Cerebellar cortex (tissue), 1 donor: ENCODE data around the gene DEAF1.

Experiments used
- DNase-seq: peaks from one replicate; pipeline ENCODE4 v3.0.0-alpha.2; 2015; ENCODE audit warnings: low spot score

DEAF1 gene

DNA sequence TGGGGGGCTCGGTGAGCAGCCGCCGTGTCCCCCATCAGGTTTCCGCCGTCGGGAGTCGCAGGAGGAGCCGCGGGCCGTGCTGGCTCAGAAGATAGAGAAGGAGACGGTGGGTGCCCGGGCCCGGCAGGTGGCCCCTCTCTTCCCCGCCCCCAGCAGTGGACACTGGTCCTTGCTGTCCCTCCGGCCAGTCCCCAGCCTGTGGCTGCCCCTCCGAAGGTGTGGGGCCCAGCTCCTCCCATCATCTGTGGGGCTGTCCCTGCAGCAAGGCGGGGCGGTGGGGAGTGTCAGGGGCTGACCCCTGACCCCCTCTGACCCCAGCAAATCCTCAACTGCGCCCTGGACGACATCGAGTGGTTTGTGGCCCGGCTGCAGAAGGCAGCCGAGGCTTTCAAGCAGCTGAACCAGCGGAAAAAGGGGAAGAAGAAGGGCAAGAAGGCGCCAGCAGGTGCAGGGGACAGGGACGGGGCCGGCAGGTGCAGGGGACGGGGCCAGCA lies 26.3 kb upstream of the DEAF1 start:
- DNase-seq, result no peak

DNA sequence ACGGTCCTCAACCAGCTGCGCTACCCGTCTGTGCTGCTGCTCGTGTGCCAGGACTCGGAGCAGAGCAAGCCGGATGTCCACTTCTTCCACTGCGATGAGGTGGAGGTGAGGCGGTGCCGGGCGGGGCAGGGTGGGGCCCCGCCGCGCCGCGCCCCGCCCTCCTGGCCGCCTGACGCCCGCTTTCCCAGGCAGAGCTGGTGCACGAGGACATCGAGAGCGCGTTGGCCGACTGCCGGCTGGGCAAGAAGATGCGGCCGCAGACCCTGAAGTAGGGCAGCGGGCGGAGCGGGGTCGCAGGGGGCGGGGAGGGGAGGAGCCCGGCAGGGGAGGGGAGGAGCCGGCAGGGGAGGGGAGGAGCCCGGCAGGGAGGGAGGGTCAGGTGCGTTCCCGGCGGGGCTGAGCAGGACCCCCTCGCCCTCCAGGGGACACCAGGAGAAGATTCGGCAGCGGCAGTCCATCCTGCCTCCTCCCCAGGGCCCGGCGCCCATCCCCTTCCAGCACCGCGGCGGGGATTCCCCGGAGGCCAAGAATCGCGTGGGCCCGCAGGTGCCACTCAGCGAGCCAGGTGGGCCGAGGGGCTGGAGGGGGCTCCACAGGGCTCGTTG lies 25.7 kb upstream of the DEAF1 start:
- DNase-seq, result no peak

DNA sequence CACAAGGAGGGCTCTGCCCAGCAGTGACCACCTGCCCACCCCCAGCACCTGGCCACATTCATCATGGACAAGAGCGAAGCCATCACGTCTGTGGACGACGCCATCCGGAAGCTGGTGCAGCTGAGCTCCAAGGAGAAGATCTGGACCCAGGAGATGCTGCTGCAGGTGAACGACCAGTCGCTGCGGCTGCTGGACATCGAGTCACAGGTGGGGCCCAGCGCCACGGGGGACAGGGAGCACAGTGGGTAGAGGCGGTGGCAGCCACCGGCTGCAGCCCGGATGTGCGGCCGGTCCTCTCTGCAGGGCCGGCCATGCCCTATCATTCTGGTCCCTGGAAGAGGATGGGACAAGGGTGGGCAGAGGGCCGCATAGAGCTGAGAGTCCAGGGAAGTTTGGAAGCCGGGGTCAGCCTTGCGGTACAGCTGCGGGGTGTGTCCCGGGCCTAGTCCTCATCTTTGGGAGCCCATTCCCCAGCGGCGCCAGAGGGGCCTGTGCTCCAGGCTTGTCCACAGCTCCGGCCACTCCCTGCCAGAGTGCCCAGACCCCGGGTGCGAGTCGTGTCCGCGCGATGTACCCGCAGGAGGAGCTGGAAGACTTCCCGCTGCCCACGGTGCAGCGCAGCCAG lies 25.1 kb upstream of the DEAF1 start:
- DNase-seq, result no peak

DNA sequence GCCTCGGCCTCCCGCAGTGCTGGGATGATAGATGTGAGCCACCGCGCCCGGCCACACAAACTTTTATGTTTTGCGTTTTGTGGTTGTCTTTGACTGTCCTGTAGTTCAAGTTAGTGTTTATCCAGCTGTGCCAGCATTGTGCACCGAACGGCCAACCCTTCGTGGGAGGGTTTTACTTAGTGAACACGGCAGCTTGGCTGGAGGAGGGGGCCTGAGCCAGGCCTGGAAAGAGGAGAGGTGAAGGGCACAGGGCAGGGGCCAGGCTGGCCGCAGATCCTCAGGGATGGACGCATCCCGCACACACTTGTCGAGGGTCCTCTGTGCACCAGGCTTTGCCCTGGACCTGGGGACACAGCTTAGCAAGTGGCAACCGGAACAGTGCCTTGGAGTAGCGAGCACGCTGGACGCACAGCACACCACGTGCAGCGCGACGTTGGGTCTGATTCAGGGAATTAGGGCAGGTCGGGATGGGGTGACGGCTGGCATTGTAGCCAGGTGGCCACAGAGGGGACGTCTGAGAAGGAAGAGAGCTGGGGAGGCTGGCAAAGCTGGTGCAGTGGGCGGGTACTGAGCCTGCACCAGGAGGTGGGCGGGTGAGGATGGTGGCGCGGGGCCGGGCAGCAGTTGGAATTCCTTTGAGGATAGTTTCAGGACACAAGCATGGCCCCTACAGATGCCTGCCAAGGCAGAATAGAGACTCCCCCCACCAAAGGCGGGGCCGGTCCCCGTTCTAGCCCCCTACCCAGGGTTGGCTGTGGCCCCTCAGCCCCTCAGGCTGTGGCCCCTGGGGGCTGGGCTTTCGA lies 24.4 kb upstream of the DEAF1 start:
- no peak for DNase-seq

DNA sequence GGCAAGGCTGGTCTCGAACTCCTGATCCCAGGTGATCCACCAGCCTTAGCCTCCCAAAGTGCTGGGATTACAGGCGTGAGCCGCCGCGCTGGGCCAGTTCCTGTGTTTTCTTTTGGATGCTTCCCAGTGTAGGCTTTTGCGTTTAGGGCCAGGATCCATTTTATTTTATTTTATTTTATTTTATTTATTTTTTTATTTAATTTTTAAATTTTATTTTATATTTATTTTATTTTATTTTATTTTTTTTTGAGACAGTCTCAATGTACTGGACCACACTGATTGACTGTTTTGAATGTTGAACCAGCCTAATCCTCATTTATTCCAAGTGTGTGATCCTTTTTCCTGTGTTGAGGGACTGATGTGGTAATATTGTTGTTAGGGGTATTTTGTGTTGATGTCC lies 19.4 kb upstream of the DEAF1 start:
- DNase-seq, result no peak

DNA sequence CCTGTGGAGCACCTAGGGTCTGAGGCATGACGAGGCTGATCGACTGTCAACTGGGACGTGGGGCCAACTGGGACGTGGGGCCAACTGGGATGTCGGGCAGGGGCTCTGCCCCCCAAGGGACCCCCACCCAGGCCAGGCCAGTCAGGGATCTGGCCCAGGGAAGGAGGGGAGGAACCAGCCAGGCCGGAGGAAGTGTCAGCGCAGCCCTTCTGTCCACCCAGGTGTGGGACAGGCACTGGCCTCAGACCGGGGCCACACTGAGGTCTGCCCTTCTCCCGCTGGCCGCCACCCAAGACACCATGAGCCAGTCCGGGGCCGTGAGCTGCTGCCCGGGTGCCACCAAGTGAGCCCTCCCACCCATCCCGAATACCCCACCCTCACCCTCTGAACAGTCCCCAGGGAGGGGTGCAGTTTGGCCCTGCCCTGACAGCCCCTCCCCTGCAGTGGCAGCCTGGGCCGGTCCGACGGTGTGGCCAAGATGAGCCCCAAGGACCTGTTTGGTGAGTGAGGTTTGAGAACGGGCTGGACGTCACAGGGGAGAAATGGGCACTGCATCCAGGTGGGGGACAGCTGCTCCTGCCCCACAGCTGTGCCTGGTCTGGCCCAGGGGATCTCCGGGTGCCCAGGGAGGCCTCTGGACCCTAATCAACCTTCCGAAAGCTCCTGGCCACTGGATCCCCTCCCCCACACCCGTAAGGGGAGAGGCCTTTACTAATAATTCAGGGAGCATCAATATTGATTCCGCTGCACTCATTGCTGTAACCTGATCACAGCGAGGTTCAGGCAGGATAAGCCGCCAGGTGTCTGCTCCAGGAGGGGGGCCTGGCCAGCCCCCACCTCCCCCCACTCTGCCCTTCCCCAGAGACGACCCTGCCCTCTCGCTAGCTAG lies 14.3 kb upstream of the DEAF1 start:
- no peak for DNase-seq

DNA sequence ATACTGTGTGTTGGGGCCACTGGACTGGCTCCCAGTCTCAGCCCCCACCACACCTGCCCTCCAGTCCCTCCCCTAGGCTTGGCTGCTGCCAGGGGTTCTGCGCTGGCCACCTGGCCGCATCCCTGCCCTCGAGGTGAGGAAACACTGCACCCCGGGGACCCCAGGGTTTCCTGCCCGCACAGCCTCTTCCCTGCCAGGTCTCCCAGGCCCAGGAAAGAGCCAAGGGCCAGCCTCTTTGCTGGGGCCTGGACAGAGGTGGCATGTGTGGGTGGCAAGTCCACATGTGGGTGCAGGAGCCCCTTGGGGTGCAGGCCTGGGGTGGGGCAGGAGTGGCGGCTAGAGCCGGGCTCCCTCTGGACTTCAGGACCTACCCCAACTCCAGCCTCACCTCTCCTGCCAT lies 13.5 kb upstream of the DEAF1 start:
- DNase-seq, result no peak

DNA sequence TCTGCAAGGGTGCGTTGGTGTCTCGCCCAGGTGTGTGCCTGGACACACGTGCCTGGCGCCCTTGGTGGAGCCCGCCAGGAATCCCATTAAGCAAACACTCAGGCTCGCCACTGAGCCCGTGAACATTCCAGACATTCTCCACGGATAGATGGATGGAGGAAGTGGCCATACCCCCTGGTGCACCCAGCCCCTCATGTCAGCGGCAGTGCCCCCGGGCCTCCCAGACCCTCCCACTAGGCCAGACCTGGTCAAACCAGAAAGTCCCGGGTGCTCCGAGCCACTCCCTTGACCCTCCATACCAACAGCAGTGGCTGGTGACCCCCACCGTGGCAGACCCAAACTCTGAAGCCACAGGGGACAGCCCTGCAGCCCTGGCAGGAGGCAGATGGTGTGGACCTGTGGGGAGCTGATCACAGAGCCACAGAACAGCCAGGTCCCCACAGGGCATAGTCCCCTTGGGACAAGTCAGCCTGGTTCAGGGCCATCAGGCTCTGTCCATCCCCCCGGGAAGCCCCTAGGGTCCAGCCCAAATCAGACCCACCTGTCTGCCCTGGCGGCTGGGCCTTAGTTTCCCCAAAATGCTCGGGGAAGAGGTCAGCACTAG lies 12.9 kb upstream of the DEAF1 start:
- DNase-seq, result no peak

DNA sequence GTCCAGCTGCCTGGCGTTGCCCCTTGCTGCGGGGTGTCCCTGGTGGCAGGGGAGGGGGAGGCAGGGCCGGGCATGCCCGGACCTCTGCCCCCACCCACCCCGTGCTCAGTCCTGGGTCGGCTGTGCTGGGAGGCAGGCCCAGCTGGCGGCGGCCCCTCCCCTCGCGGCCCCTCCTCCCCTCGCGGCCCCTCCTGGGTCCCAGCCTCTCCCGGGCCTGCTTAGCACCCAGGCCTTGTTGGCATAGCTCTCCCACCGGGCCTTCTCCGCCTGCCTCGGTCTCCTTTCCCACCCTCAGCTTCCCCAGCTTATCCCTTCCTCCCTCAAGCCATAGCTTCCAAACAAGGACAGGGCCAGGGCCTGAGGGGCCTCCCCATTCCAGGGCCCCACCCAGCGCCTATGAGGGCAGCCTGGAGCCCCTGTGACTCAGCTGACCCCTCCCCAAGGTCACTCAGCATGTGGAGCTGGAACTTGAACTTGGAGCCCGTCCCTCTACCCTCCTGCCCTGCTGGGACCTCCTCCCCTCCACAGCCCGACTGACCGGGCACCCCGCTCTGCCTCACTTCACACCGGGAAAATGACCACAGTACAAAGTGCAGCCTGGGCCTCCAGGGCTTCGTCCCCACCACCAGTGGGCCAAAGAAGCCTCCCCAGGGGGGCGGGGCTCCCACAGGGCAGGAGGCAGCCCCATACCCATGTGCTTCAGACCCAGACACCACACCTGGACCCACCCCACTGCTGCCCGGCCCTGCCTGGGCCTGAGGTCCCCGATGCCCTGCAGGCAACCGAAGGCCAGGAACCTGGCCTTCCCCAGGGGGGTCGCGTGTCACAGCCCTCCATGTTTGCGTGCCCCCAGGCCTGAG lies 12.2 kb upstream of the DEAF1 start:
- no peak for DNase-seq

DNA sequence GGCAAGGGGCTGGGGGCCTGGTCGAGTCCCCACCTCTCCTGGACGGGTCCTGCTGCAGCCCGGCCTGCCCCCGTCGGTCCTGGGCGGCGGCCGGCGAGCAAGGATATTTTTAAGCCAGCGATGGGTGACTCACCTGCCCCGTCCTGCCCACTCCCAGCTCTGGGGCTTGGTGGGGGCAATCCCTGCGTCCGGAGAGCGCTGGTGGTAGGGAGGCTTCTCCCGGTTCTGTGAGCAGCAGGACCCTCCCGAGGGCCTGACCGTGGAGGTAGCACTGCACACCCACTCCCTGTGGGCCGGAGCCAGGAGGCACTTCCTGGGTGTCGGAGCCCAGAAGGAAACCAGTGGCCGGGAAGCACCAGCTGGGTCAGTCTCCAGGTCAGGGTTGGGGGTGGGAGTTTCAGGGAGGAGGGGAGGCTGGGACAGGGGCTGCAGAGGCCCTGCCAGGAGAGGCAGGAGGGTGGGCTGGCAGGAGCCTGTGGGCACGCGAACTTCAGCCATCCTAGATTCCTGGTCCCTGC lies 11.5 kb upstream of the DEAF1 start:
- DNase-seq, result no peak

DNA sequence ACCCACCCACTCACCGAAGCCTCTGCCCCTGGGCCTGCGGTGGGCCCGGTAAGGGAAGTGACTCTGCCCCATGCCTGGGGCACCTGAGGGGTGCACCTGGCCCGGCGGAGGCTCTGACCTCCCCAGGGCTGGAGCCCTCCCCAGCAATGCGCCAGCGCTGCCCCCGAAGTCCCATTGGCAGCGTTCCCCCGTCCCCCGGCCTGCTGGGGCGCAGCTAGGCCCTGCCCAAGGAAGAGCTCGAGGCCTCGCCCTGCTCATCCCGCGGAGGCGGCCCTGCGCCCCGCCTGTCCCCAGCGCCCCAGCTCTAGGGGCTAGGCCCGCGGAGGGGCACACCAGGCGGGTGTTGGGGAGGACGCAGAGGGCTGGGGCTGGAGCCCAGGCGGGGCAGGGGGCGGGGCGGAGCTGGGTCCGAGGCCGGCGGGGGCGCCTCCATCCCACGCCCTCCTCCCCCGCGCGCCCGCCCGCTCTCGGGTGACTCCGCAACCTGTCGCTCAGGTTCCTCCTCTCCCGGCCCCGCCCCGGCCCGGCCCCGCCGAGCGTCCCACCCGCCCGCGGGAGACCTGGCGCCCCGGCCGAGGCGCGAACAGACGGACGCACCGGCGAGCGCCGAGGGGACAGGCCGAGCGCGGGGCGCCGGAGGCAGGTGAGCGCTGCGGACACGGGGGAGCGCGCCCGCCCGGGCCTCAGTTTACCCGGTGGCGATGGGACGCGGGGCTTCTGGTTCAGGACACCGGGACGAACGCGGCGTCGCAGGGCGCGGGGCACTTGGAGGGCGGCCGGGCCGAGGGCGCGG lies 10.8 kb upstream of the DEAF1 start, which contains the start of gene EPS8L2:
Gene EPS8L2 (plus strand): TSS at position 586 of the 793 bp plus-strand sequence. CDS start 3,177 bp downstream, outside the sequence.
- no peak for DNase-seq

DNA sequence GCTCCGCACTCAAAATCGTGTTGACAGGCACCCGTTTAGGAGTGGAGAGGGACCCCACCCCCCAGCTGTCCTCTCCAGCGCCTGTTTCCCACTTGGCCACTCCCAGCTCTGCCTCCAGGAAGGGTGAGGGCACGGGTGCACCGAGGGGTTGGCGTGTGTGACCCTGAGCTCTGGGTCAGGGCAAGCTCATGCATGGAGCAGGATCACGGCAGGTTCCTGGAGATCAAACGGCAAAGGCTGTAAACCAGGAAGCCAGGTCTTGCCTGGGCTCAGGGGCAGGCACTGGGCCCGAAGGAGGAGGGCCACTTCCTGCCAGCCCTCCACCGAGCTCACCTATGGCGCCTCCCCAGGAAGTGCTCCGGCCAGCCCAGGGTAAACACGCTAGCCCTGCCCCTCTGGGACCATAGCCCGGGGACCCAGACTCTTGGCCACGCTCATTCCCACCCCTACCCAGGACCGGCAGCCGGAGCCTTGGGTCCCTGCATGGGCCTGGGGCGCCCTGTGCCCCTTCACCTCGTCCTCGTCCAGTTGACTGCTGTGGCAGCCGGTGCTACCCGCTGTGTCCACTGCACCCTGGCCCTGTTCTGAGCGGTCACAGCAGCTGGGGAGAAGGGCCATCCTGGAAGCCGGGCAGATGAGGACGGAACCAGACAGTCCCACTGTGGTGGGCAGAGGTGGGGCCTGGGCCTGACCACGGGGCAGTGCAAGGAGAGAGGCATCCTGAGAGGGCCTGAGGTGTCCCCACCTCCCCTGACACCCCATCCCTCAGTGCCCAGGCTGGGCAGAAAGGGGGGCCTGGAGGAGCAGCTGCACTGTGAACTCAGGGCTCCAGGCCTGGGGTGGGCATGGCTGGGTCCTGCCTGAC lies 10.0 kb upstream of the DEAF1 start:
- no peak for DNase-seq

DNA sequence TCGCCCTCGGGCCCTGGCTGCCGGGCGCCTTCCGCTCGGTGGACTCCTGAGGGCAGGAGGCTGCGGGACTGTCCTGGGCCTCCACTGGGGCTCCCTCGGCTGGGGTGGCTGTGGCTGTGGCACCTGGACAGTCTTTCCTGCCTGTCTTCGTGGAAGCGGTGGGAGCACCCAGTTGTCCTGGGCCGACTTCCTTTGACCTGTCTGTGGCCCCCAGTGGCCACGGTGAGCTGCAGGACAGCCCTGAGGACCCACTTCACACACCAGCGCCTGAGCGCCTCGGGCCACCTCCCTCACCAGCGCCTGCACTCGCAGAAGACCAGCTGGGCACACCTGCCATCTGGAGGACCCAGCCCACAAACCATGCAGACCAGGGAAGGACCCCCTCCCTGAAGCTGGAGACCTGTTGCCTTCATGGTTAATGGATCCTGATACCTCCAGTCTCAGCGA lies 9.2 kb upstream of the DEAF1 start:
- DNase-seq, result no peak

DNA sequence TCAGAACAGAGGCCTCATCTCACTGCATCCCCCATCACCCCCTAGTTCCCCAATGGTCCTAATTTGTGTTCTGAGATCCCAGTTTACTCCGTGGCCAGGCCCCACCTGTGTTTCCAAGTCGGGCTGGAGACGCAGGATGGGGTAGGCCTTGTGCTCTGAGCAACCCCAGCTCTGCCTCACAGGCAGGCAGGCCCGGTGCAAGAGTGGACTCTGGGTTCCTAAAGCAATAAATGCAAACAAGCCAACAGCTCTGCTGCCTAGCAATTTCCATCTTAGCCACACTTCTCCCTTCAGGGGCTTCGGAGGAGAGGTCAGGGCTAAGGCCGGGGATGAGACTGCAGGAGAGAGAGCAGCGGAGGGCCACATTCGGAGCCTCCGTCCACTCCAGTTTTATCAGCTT lies 8.5 kb upstream of the DEAF1 start:
- DNase-seq, result no peak

DNA sequence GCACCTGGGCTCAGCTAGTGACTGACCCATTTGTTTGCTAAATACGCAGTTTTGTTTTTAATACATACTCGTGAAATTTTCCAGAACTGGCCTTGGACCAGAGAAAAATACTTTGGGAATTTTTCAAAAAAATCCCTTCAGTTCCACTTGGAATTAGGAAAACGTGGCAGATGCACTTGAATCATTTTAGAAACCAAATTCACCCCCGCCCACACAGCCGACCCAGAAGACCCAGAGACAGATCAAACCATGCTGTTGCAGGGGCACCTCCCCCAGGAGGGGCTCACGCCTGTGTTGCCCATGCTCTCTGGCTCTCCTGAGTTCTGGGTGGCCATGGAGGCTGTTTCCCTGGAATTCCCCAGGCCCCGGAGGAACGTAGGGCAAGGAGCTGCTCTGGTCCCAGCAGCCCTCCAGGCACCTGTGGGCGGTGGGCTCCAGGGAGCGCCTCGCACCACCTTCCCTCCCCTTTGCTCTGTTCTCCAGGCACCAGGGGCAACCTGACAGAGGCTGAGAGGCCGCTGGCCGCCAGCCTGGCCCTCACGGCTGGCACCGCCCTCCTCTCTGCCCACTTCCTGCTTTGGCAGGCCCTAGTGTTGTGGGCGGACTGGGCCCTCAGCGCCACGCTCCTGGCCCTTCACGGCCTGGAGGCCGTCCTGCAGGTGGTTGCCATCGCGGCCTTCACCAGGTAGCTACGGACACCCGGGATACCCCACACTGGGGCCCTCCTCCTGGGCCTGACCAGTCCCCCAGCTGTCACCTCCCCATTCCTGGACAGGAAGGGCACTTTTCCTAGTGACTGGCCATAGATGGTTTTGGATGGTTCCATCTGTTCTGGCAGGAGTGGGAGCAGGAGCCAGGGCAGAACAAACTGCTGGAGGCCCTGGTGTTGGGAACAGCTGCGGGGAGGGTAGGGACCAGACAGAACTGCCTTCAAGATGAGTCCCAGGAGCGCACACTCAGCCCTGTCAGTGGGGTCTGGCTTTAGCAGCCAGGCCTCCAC lies 7.7 kb upstream of the DEAF1 start:
- DNase-seq, result peak; percentile 46

DNA sequence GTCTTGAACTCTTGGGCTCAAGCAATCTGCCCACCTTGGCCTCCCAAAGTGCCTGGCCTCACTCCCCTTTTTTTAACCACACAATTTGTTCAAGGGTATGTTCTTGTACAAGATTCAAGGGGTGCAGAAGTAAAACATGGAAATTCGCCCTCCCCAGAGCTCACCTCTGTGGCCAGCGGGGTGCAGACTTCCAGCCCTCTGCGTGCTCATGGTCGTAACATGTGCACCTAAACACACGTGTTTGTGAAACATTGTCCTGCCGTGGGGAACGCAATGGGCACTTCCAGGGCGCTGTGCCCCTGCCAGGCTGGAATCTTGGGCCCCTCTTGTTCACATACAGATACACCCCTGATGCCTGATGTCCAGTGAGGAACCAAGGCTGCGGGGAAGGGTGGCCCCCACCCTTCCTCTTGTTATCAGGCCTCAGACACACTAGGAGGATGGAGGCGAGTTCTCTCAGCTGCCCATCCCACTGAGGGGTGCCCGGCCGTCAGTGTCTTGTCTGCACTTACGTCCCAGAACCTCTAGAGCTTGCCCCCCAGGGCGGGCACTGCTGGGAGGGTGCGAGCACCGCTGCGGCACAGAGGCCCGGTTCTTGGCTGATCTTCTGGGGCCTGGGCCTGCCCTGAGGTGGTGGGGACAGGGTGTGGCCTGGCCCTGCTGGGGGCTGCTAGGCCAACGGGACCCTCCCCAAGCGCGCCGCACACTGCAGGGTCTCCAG lies 6.9 kb upstream of the DEAF1 start:
- no peak for DNase-seq

DNA sequence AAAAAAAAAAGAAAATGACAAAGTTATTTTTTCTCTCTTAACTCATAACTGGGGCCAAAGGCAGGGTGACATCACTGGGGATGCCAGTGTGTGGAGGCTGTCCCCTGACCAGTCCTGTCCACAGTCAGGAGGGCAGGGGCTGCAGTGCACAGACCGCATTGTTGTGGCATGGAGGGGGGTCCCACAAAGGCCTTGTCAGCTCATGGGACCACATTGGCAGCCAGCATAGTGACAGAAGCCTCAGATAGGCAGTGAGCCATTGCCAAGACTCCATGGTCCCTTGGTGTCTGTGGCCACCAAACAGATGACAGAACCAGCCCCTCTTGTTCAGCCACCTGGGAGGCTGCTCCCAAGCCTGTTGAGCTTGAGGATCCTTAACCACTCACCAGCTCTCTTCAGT lies 4.7 kb upstream of the DEAF1 start:
- no peak for DNase-seq
